GM19372 (cell line): Measurements from ENCODE around the gene PEAK1.
A peak's percentile ranks its signal among the peaks of the same experiment; 100 is the strongest.

Experiments used
- ATAC-seq: cut with Tn5 transposase; IDR thresholded peaks from one replicate; pipeline ENCODE4 v1.9.1; 2021; ENCODE audit warnings: mild to moderate bottlenecking, low read depth, moderate library complexity; ENCODE audit not compliant: unreplicated experiment

Gene PEAK1, protein sequence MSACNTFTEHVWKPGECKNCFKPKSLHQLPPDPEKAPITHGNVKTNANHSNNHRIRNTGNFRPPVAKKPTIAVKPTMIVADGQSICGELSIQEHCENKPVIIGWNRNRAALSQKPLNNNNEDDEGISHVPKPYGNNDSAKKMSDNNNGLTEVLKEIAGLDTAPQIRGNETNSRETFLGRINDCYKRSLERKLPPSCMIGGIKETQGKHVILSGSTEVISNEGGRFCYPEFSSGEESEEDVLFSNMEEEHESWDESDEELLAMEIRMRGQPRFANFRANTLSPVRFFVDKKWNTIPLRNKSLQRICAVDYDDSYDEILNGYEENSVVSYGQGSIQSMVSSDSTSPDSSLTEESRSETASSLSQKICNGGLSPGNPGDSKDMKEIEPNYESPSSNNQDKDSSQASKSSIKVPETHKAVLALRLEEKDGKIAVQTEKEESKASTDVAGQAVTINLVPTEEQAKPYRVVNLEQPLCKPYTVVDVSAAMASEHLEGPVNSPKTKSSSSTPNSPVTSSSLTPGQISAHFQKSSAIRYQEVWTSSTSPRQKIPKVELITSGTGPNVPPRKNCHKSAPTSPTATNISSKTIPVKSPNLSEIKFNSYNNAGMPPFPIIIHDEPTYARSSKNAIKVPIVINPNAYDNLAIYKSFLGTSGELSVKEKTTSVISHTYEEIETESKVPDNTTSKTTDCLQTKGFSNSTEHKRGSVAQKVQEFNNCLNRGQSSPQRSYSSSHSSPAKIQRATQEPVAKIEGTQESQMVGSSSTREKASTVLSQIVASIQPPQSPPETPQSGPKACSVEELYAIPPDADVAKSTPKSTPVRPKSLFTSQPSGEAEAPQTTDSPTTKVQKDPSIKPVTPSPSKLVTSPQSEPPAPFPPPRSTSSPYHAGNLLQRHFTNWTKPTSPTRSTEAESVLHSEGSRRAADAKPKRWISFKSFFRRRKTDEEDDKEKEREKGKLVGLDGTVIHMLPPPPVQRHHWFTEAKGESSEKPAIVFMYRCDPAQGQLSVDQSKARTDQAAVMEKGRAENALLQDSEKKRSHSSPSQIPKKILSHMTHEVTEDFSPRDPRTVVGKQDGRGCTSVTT (N-terminal part only)

GRCh38 chr15:77419836-77420609 is at the start of gene PEAK1:
Gene PEAK1 (minus strand): TSS chr15:77420104. CDS start chr15:77181926, 238,178 bp downstream.
- ATAC-seq = peak; percentile 90

- no peak for ATAC-seq
Measured at GRCh38 chr15:77468896-77469295, 49.0 kb upstream of the PEAK1 start.

- no peak for ATAC-seq
Measured at GRCh38 chr15:77466521-77466920, 46.6 kb upstream of the PEAK1 start.

GRCh38 chr15:77464129-77464865 is 44.4 kb upstream of the PEAK1 start:
- ATAC-seq = no peak

DNA sequence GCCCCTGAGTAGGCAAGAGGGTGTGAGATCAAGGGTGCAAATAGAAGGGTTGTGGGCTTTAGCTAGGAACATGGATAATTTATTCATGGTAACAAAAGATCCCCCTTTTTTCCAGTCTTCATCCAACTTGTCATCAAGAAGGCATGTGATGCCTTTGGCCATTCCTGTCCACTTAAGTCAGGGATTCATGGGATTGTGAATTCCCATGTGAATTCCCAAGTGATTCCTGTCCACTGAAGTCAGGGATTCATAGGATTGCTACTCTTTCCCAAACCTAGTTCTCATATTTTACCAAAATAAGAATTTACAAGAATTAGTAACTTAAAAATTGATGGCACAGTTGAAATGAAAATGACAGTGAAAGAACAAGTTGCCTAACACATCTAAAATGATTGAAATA is 41.6 kb upstream of the PEAK1 start:
- no peak for ATAC-seq

GRCh38 chr15:77459031-77459430 is 39.1 kb upstream of the PEAK1 start:
- no peak for ATAC-seq

DNA sequence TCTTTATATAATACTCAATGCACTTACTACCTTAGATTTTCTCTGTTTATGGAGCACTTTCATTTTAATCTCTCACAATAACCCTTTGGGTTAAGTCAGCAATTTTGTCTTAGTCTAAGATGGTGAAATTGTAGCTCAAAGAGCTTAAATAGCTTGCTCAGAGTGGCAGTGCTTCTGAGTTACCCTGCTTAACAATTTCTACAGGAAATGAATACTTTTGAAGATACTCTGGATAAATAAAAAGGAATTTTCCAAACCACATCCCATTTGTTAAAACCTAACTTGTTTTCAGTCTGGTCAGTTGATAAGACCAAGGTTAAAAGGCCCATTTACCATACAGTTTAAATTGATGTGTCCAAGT is 38.0 kb upstream of the PEAK1 start:
- no peak for ATAC-seq

DNA sequence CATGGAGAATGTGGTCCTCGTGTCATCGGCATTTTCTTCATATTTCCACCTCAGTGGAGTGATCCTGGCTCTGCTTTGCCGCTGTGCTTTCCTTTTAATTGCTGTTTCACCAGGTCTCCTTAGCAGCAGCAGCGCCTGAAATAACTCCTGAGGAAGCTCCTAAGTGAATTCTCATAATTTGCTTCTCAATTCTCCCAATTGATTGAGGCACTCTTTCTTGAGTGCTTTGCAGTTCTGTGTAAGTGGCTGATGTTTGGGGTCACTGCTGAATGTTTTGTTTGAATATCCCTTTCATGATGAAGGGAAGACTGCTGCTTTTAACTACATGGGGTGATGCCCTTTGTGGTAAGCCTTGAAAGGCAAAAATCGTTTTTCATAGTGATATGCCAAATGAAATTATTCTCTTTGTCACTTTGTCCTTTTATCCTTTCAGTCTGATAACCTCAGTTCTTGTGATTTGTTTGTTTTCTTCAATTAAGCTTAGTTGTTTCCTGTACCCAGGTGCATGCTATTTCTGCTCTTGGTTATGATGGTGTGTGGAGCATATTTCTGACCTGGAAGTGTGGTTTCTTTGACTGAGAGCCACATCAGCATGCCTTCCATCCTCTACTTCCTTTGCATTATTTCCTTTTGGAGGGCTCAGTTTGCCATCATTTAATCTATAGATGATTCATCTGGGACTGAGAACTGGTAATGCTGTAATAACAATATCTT is 37.4 kb upstream of the PEAK1 start:
- ATAC-seq = no peak

DNA sequence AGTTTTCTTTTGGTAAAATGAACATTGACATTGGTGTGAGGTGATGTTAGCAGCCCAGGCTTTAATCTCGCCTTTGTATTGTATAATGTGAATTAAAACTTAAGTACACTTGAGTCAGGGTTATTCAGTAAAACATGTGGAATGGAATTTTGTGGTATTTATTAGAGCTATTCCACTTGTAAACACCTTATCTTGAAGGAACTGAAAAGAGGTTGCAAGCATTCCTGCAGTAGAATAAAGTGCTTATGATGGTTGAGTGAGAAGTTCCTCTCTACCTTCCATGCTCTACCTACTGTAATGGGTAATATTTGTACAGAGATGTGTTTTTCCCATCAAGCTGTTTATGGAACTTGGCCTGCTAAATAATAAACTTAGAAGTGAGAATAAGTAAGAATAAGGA is 36.8 kb upstream of the PEAK1 start:
- ATAC-seq = no peak

DNA sequence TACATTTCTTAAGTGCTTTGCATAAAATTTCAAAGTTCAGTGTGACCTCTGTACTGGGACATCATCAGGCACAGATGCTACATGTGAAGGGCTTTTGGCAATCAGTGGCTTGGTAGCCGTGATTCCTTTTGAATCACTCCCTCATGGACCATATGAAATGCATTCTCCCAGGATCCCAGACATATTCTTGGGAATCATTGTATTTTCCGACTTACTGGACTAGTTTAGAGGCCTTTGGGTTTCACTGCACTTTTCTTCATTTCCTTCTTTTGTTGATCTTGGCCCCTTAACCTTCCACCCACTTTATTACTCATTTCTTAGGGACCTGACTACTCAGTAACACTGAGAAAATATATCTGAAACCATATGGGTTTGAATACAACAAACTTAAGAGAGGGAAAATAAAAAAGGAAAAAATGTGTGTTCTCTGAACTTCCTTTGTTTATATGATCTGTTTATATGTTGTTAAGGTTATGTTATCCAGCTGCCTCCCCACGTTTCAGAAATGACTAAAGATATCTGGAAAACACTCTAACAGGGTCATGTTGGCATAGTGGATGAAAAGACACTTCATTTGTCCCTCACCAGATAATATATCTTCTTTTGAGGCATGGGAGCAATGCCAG is 35.9 kb upstream of the PEAK1 start:
- ATAC-seq = no peak

DNA sequence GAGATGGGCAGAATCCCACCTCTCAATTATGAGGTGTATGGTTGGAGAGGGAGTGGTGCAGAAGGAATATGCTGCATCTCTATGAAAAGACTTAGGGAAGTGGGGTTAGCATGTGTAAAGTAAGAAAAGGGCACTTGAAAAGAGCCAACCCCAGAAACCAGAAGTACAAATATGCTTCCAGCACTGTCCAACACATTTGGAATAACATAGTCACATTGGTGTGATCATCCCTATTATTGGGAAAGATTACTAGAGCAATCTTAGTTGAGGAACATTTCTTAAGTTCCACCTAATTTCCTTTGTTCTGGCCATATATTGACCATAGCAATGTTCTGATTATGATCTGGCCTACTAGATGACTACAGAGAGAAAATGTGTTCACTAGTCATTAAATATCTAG is 35.0 kb upstream of the PEAK1 start:
- no peak for ATAC-seq

DNA sequence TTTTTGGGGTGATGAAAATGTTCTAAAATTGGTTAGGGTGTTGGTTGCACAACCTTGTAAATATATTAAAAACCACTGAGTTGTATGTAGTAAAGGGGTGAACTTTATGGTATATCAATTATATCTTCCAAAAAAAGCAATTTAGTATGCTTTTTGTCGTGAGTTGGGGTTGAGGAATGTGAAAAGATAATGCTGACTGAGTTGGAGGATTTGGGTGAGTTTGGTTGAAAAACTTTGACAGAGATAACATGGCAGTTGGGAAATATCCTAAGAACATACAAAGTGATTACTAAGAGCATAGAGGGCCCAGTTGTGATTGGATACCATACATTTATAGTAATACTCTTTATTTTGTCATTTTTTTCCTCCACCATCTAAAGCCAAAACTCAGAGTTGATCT is 34.4 kb upstream of the PEAK1 start:
- ATAC-seq = no peak

- ATAC-seq = no peak
Measured at GRCh38 chr15:77446840-77447390, 27.0 kb upstream of the PEAK1 start.

- ATAC-seq = peak; percentile 68
Measured at GRCh38 chr15:77440378-77440999, 20.6 kb upstream of the PEAK1 start.

- no peak for ATAC-seq
Measured at GRCh38 chr15:77437264-77437663, 17.4 kb upstream of the PEAK1 start.

GRCh38 chr15:77436822-77437221 is 16.9 kb upstream of the PEAK1 start:
- no peak for ATAC-seq

GRCh38 chr15:77430652-77431051 is 10.7 kb upstream of the PEAK1 start:
- ATAC-seq = no peak

- ATAC-seq = no peak
Measured at GRCh38 chr15:77430213-77430612, 10.3 kb upstream of the PEAK1 start.
